Suppressor macrophage treated with lipopolysaccharide for 4 hours (primary cell): ENCODE data around the gene ZDHHC8.

Experiments used
- DNase-seq: peaks from one replicate; pipeline ENCODE4 v3.0.0-alpha.2; 2020

ZDHHC8 gene

GRCh38 chr22:20183823-20184222 is 52.2 kb downstream of the ZDHHC8 start:
- DNase-seq, result no peak

- no peak for DNase-seq
These were observed 53.0 kb downstream of the ZDHHC8 start for GRCh38 chr22:20184501-20185165.

- DNase-seq, result no peak
These were observed 54.1 kb downstream of the ZDHHC8 start for GRCh38 chr22:20185750-20186149.

- DNase-seq, result no peak
These were observed 54.7 kb downstream of the ZDHHC8 start for GRCh38 chr22:20186183-20186870.

GRCh38 chr22:20186871-20187546 is 55.4 kb downstream of the ZDHHC8 start:
- no peak for DNase-seq

GRCh38 chr22:20187777-20188566 is 56.4 kb downstream of the ZDHHC8 start:
- no peak for DNase-seq

- DNase-seq, result no peak
These were observed 56.9 kb downstream of the ZDHHC8 start for GRCh38 chr22:20188567-20188877.

GRCh38 chr22:20191000-20191515 is 59.5 kb downstream of the ZDHHC8 start:
- no peak for DNase-seq

- DNase-seq, result no peak
These were observed 60.2 kb downstream of the ZDHHC8 start for GRCh38 chr22:20191803-20192202.

GRCh38 chr22:20192293-20192971 is 60.8 kb downstream of the ZDHHC8 start:
- DNase-seq, result no peak

- no peak for DNase-seq
These were observed 61.6 kb downstream of the ZDHHC8 start for GRCh38 chr22:20192972-20193760.

- DNase-seq, result no peak
These were observed 62.3 kb downstream of the ZDHHC8 start for GRCh38 chr22:20193761-20194494.

GRCh38 chr22:20194681-20195593 is 63.3 kb downstream of the ZDHHC8 start:
- DNase-seq, result peak; percentile 28

- DNase-seq, result no peak
These were observed 64.7 kb downstream of the ZDHHC8 start for GRCh38 chr22:20196094-20196842.
